ENCODE results near the gene KCNIP4.

- TF ChIP-seq POLR2A (IDR thresholded peaks at IDR 0.05), result no peak
- TF ChIP-seq CTCF (IDR thresholded peaks at IDR 0.05), result no peak
These were observed 1264.8 kb downstream of the KCNIP4 start for GRCh38 chr4:20683766-20684165.
